HL-60 (cell line): ENCODE results near the gene ADAMTS4.

Experiments
- DNase-seq, 2 experiments: peaks; one replicate each; pipeline ENCODE4 v3.0.0-alpha.2; 2010 to 2020; ENCODE audit warnings: low read depth in 1 of 2, low spot score in 1 of 2
- H3K27ac ChIP-seq: fragments of 250-450 bp; sonication (Bioruptor Pico); replicated peaks from 2 replicates; pipeline ENCODE4 v1.5.1; 2020; ENCODE audit warnings: mild to moderate bottlenecking, moderate library complexity
- H3K27me3 ChIP-seq: fragments of 250-450 bp; sonication (Bioruptor Pico); 2 replicates; pipeline ENCODE4 v1.5.1; 2021; ENCODE audit warnings: mild to moderate bottlenecking, moderate library complexity; ENCODE audit not compliant: insufficient read depth, poor library complexity, severe bottlenecking
- H3K4me3 ChIP-seq: replicated peaks from 2 replicates; pipeline ENCODE4 v1.5.1; 2011; ENCODE audit warnings: mild to moderate bottlenecking, control low read depth, low read length; ENCODE audit not compliant: insufficient read depth
- CTCF ChIP-seq: IDR thresholded peaks from one replicate; pipeline ENCODE4 v1.5.1; 2011; ENCODE audit warnings: low read length, control low read depth, inconsistent platforms; ENCODE audit not compliant: insufficient read depth
- GABPA ChIP-seq: IDR thresholded peaks from 2 replicates; pipeline ENCODE4 v1.6.1; 2012; ENCODE audit warnings: low read depth
- POLR2AphosphoS5 ChIP-seq: IDR thresholded peaks from 2 replicates; pipeline ENCODE4 v1.6.1; 2012; ENCODE audit warnings: low read depth
- REST ChIP-seq: IDR thresholded peaks from 2 replicates; pipeline ENCODE4 v1.6.1; 2012; ENCODE audit warnings: low read depth; ENCODE audit not compliant: insufficient replicate concordance
- SPI1 ChIP-seq: IDR thresholded peaks from 2 replicates; pipeline ENCODE4 v1.6.1; 2012; ENCODE audit warnings: low read depth, mild to moderate bottlenecking, borderline replicate concordance
- long read RNA-seq: library from polyadenylated mRNA; unstranded; transcript quantifications from one replicate; pipeline ENCODE4 v2.0.0, GENCODE V29; 2020

ADAMTS4 gene
- long read RNA-seq, result 0 reads

GRCh38 chr1:161198897-161199431 lies at the start of gene ADAMTS4:
ADAMTS4 (minus strand) TSS chr1:161199054; CDS start chr1:161198627, 427 bp downstream.
- no peak for DNase-seq
- TF ChIP-seq POLR2AphosphoS5 (no peak), REST (no peak), GABPA (no peak), CTCF (no peak), SPI1 (no peak)
- H3K4me3 ChIP-seq, result no peak within 1 kb of the TSS
- no peaks in the 10 kb centered on the region for H3K27me3 ChIP-seq
- no peak within 1 kb of the TSS for H3K27ac ChIP-seq

GRCh38 chr1:161244888-161245287 lies 46.0 kb upstream of the ADAMTS4 start:
- no peak overlapping the region for H3K27ac ChIP-seq
- H3K4me3 ChIP-seq, result no peak overlapping the region
- DNase-seq, result no peak
- TF ChIP-seq CTCF (no peak), SPI1 (no peak), REST (no peak), GABPA (no peak), POLR2AphosphoS5 (no peak)
- no peaks in the 10 kb centered on the region for H3K27me3 ChIP-seq

GRCh38 chr1:161242313-161242712 lies 43.5 kb upstream of the ADAMTS4 start:
- DNase-seq, result no peak
- no peak for TF ChIP-seq CTCF
- no peak for TF ChIP-seq REST
- no peak for TF ChIP-seq POLR2AphosphoS5
- TF ChIP-seq SPI1, result no peak
- no peak overlapping the region for H3K4me3 ChIP-seq
- no peaks in the 10 kb centered on the region for H3K27me3 ChIP-seq
- no peak overlapping the region for H3K27ac ChIP-seq
